ENCODE results near the gene KCNK10. TPM values are rescaled to one million over a fixed set of nuclear protein-coding genes. Genes with fewer than 3 reads are reported as not detected.

The KCNK10 gene
- total RNA-seq, 1 donor from 2014 or later: not detected

- Histone ChIP-seq H3K4me3 (ENCODE audit: low read length in 3 of 3) (no peak overlapping the region), H3K9ac (ENCODE audit: low read depth in 1 of 3, low read length in 3 of 3) (no peak overlapping the region), H3K27me3 (ENCODE audit: control insufficient read depth in 3 of 3, insufficient read depth in 3 of 3, low read length in 3 of 3) (no peaks in the 10 kb centered on the region)
These were observed 19.9 kb upstream of the KCNK10 start for GRCh38 chr14:88342980-88343379.

GRCh38 chr14:88340357-88340756 is 17.3 kb upstream of the KCNK10 start:
- no peak overlapping the region for H3K9ac ChIP-seq (ENCODE audit: low read depth in 1 of 3, low read length in 3 of 3)
- no peak overlapping the region for H3K27ac ChIP-seq (ENCODE audit: low read depth, low read length)
- H3K36me3 ChIP-seq (ENCODE audit: control insufficient read depth in 3 of 3, insufficient read depth in 3 of 3, low read length in 3 of 3): no peaks in the 10 kb centered on the region

More at GRCh38 chr14:88342980-88343379, 19.9 kb upstream of the KCNK10 start:
- Histone ChIP-seq H3K27ac (ENCODE audit: low read depth, low read length) (no peak overlapping the region), H3K9me3 (ENCODE audit: control insufficient read depth in 3 of 3, low read length in 3 of 3) (no peaks in the 10 kb centered on the region), H3K4me1 (ENCODE audit: control insufficient read depth in 3 of 3, insufficient read depth in 3 of 3, low read length in 3 of 3) (no peaks in the 10 kb centered on the region), H3K36me3 (ENCODE audit: control insufficient read depth in 3 of 3, insufficient read depth in 3 of 3, low read length in 3 of 3) (no peaks in the 10 kb centered on the region)

GRCh38 chr14:88333036-88333435 is 10.0 kb upstream of the KCNK10 start:
- no peak overlapping the region for H3K27ac ChIP-seq (ENCODE audit: low read depth, low read length)
- no peak overlapping the region for H3K4me3 ChIP-seq (ENCODE audit: low read length in 3 of 3)
- no peaks in the 10 kb centered on the region for H3K4me1 ChIP-seq (ENCODE audit: control insufficient read depth in 3 of 3, insufficient read depth in 3 of 3, low read length in 3 of 3)
- H3K36me3 ChIP-seq (ENCODE audit: control insufficient read depth in 3 of 3, insufficient read depth in 3 of 3, low read length in 3 of 3): no peaks in the 10 kb centered on the region
- peaks cover 0 to 7% (median 0%) of the 10 kb centered on the region in 3 donors for H3K9me3 ChIP-seq (ENCODE audit: control insufficient read depth in 3 of 3, low read length in 3 of 3)
- H3K27me3 ChIP-seq (ENCODE audit: control insufficient read depth in 3 of 3, insufficient read depth in 3 of 3, low read length in 3 of 3): peaks cover 0 to 6% (median 0%) of the 10 kb centered on the region in 3 donors
- no peak overlapping the region for H3K9ac ChIP-seq (ENCODE audit: low read depth in 1 of 3, low read length in 3 of 3)

More at GRCh38 chr14:88340357-88340756, 17.3 kb upstream of the KCNK10 start:
- Histone ChIP-seq H3K27me3 (ENCODE audit: control insufficient read depth in 3 of 3, insufficient read depth in 3 of 3, low read length in 3 of 3) (peaks cover 0 to 3% (median 0%) of the 10 kb centered on the region in 3 donors), H3K4me1 (ENCODE audit: control insufficient read depth in 3 of 3, insufficient read depth in 3 of 3, low read length in 3 of 3) (no peaks in the 10 kb centered on the region), H3K4me3 (ENCODE audit: low read length in 3 of 3) (no peak overlapping the region), H3K9me3 (ENCODE audit: control insufficient read depth in 3 of 3, low read length in 3 of 3) (no peaks in the 10 kb centered on the region)

GRCh38 chr14:88327497-88327896 is 4.4 kb upstream of the KCNK10 start:
- Histone ChIP-seq H3K27ac (ENCODE audit: low read depth, low read length) (no peak overlapping the region), H3K36me3 (ENCODE audit: control insufficient read depth in 3 of 3, insufficient read depth in 3 of 3, low read length in 3 of 3) (no peaks in the 10 kb centered on the region), H3K4me3 (ENCODE audit: low read length in 3 of 3) (no peak overlapping the region), H3K4me1 (ENCODE audit: control insufficient read depth in 3 of 3, insufficient read depth in 3 of 3, low read length in 3 of 3) (peaks cover 2% of the 10 kb centered on the region in 3 donors), H3K9me3 (ENCODE audit: control insufficient read depth in 3 of 3, low read length in 3 of 3) (peaks cover 0 to 7% (median 0%) of the 10 kb centered on the region in 3 donors), H3K9ac (ENCODE audit: low read depth in 1 of 3, low read length in 3 of 3) (no peak overlapping the region), H3K27me3 (ENCODE audit: control insufficient read depth in 3 of 3, insufficient read depth in 3 of 3, low read length in 3 of 3) (peaks cover 42 to 48% (median 43%) of the 10 kb centered on the region in 3 donors)

GRCh38 chr14:88326352-88327103 is 3.5 kb upstream of the KCNK10 start:
- H3K27me3 ChIP-seq (ENCODE audit: control insufficient read depth in 3 of 3, insufficient read depth in 3 of 3, low read length in 3 of 3): peaks cover 52 to 57% (median 53%) of the 10 kb centered on the region in 3 donors
- H3K36me3 ChIP-seq (ENCODE audit: control insufficient read depth in 3 of 3, insufficient read depth in 3 of 3, low read length in 3 of 3): no peaks in the 10 kb centered on the region
- no peak overlapping the region for H3K27ac ChIP-seq (ENCODE audit: low read depth, low read length)
- H3K4me3 ChIP-seq (ENCODE audit: low read length in 3 of 3): no peak overlapping the region
- peaks cover 2 to 6% (median 2%) of the 10 kb centered on the region in 3 donors for H3K4me1 ChIP-seq (ENCODE audit: control insufficient read depth in 3 of 3, insufficient read depth in 3 of 3, low read length in 3 of 3)
- H3K9me3 ChIP-seq (ENCODE audit: control insufficient read depth in 3 of 3, low read length in 3 of 3): peaks cover 0 to 7% (median 0%) of the 10 kb centered on the region in 3 donors
- no peak overlapping the region for H3K9ac ChIP-seq (ENCODE audit: low read depth in 1 of 3, low read length in 3 of 3)

- Histone ChIP-seq H3K27ac (ENCODE audit: low read depth, low read length) (no peak overlapping the region), H3K36me3 (ENCODE audit: control insufficient read depth in 3 of 3, insufficient read depth in 3 of 3, low read length in 3 of 3) (no peaks in the 10 kb centered on the region), H3K4me1 (ENCODE audit: control insufficient read depth in 3 of 3, insufficient read depth in 3 of 3, low read length in 3 of 3) (peaks cover 2 to 6% (median 2%) of the 10 kb centered on the region in 3 donors), H3K4me3 (ENCODE audit: low read length in 3 of 3) (no peak overlapping the region), H3K27me3 (ENCODE audit: control insufficient read depth in 3 of 3, insufficient read depth in 3 of 3, low read length in 3 of 3) (peaks cover 55 to 58% (median 58%) of the 10 kb centered on the region in 3 donors), H3K9ac (ENCODE audit: low read depth in 1 of 3, low read length in 3 of 3) (no peak overlapping the region), H3K9me3 (ENCODE audit: control insufficient read depth in 3 of 3, low read length in 3 of 3) (peaks cover 0 to 7% (median 0%) of the 10 kb centered on the region in 3 donors)
These were observed 2.8 kb upstream of the KCNK10 start for GRCh38 chr14:88325883-88326282.

GRCh38 chr14:88324930-88325329 is 1.9 kb upstream of the KCNK10 start:
- no peaks in the 10 kb centered on the region for H3K36me3 ChIP-seq (ENCODE audit: control insufficient read depth in 3 of 3, insufficient read depth in 3 of 3, low read length in 3 of 3)
- H3K4me1 ChIP-seq (ENCODE audit: control insufficient read depth in 3 of 3, insufficient read depth in 3 of 3, low read length in 3 of 3): peaks cover 2 to 6% (median 2%) of the 10 kb centered on the region in 3 donors
- H3K9ac ChIP-seq (ENCODE audit: low read depth in 1 of 3, low read length in 3 of 3): no peak overlapping the region
- no peak overlapping the region for H3K27ac ChIP-seq (ENCODE audit: low read depth, low read length)
- H3K4me3 ChIP-seq (ENCODE audit: low read length in 3 of 3): no peak overlapping the region
- H3K9me3 ChIP-seq (ENCODE audit: control insufficient read depth in 3 of 3, low read length in 3 of 3): peaks cover 0 to 7% (median 0%) of the 10 kb centered on the region in 3 donors
- peaks cover 64 to 66% (median 64%) of the 10 kb centered on the region in 3 donors for H3K27me3 ChIP-seq (ENCODE audit: control insufficient read depth in 3 of 3, insufficient read depth in 3 of 3, low read length in 3 of 3)

GRCh38 chr14:88324491-88324890 is 1.4 kb upstream of the KCNK10 start:
- Histone ChIP-seq H3K4me3 (ENCODE audit: low read length in 3 of 3) (no peak overlapping the region), H3K9me3 (ENCODE audit: control insufficient read depth in 3 of 3, low read length in 3 of 3) (peaks cover 0 to 7% (median 0%) of the 10 kb centered on the region in 3 donors), H3K4me1 (ENCODE audit: control insufficient read depth in 3 of 3, insufficient read depth in 3 of 3, low read length in 3 of 3) (peaks cover 2 to 6% (median 2%) of the 10 kb centered on the region in 3 donors), H3K27me3 (ENCODE audit: control insufficient read depth in 3 of 3, insufficient read depth in 3 of 3, low read length in 3 of 3) (peaks cover 64 to 66% (median 65%) of the 10 kb centered on the region in 3 donors), H3K9ac (ENCODE audit: low read depth in 1 of 3, low read length in 3 of 3) (no peak overlapping the region), H3K27ac (ENCODE audit: low read depth, low read length) (no peak overlapping the region), H3K36me3 (ENCODE audit: control insufficient read depth in 3 of 3, insufficient read depth in 3 of 3, low read length in 3 of 3) (no peaks in the 10 kb centered on the region)

- H3K4me1 ChIP-seq (ENCODE audit: control insufficient read depth in 3 of 3, insufficient read depth in 3 of 3, low read length in 3 of 3): peaks cover 2 to 6% (median 2%) of the 10 kb centered on the region in 3 donors
- H3K9ac ChIP-seq (ENCODE audit: low read depth in 1 of 3, low read length in 3 of 3): no peak overlapping the region
- H3K9me3 ChIP-seq (ENCODE audit: control insufficient read depth in 3 of 3, low read length in 3 of 3): peaks cover 0 to 6% (median 0%) of the 10 kb centered on the region in 3 donors
- H3K27ac ChIP-seq (ENCODE audit: low read depth, low read length): no peak overlapping the region
- H3K4me3 ChIP-seq (ENCODE audit: low read length in 3 of 3): no peak overlapping the region
- H3K27me3 ChIP-seq (ENCODE audit: control insufficient read depth in 3 of 3, insufficient read depth in 3 of 3, low read length in 3 of 3): peaks cover 64 to 69% (median 66%) of the 10 kb centered on the region in 3 donors
- H3K36me3 ChIP-seq (ENCODE audit: control insufficient read depth in 3 of 3, insufficient read depth in 3 of 3, low read length in 3 of 3): no peaks in the 10 kb centered on the region
These were observed 592 bp upstream of the KCNK10 start for GRCh38 chr14:88323523-88324199.

Measured in skeletal muscle tissue (tissue), 4 donors.